ENCODE results near the gene HSF2BP. TPM values are rescaled to one million over a fixed set of nuclear protein-coding genes. Genes with fewer than 3 reads are reported as not detected.

HSF2BP gene
- 1.1 and 2.0 TPM in 2 replicates for total RNA-seq

DNA sequence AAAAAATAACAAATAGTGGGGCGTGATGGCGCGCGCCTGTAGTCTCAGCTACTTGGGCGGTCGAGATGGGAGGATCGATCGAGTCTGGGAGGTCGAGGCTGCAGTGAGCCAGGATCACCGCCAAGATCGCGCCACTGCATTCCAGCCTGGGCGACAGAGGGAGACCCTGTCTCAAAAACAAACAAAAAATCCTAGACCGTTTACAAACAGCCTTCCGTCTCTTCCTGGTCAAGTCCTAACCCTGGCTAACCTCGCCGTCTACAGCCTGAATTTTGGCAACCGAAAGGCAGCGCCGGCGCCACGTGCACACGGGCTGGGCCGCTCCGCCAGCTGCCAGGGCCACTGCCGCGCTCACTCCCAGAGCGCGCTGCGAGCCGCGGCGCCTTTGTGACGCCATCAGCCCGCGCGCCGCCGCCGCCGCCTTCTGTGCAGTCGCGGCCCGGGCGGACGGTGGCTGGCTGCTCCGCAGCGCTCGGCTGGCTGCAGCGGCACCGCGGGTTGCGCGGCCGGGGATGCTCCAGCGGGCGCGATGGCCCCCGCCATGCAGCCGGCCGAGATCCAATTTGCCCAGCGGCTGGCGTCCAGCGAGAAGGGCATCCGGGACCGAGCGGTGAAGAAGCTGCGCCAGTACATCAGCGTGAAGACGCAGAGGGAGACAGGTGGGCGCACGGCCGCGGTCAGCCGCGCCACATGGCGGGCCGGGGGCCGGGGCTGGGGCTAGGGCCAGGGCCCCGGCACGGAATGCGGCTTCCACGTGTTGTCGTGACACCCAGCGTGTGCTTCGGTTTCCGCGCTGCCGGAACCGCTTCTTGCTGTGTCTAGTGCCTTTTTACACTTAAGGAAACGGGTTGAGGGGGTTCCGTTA, at the start of gene HSF2BP, which contains the start of gene RRP1B:
TSS of gene HSF2BP (minus strand) at position 353 of the 865 bp plus-strand sequence. CDS start 1,392 bp downstream, outside the sequence.
TSS of gene RRP1B (plus strand) at position 425 of the 865 bp plus-strand sequence. CDS start at position 530, 105 bp downstream.

Small RNA genes within 50 kb of the gene (small RNA-seq; reads per million reads assigned to genes)
- gene MIR6070, result not detected

Other genes starting within 250 kb of the HSF2BP start
- 2.0 and 15.7 TPM in 2 replicates for gene SIK1, start 232.4 kb downstream of the HSF2BP start, total RNA-seq
- gene RRP1B, start 72 bp upstream of the HSF2BP start, total RNA-seq, result 48.1 and 55.9 TPM in 2 replicates
- 39.2 and 51.7 TPM in 2 replicates for gene PDXK, start 59.6 kb upstream of the HSF2BP start, total RNA-seq
- 17.8 and 19.3 TPM in 2 replicates for gene CSTB, start 116.8 kb upstream of the HSF2BP start, total RNA-seq
- gene RRP1, start 130.1 kb upstream of the HSF2BP start, total RNA-seq, result 21.9 and 37.4 TPM in 2 replicates
- 50.5 and 60.4 TPM in 2 replicates for gene AGPAT3, start 205.7 kb upstream of the HSF2BP start, total RNA-seq

Measured in vein endothelial cell (primary cell).